NAMALWA (cell line): ENCODE measurements around the gene OPCML.

Experiments
- DNase-seq: peaks from one replicate; pipeline ENCODE4 v3.0.0-alpha.2; 2015; ENCODE audit warnings: low spot score

The OPCML gene

DNA sequence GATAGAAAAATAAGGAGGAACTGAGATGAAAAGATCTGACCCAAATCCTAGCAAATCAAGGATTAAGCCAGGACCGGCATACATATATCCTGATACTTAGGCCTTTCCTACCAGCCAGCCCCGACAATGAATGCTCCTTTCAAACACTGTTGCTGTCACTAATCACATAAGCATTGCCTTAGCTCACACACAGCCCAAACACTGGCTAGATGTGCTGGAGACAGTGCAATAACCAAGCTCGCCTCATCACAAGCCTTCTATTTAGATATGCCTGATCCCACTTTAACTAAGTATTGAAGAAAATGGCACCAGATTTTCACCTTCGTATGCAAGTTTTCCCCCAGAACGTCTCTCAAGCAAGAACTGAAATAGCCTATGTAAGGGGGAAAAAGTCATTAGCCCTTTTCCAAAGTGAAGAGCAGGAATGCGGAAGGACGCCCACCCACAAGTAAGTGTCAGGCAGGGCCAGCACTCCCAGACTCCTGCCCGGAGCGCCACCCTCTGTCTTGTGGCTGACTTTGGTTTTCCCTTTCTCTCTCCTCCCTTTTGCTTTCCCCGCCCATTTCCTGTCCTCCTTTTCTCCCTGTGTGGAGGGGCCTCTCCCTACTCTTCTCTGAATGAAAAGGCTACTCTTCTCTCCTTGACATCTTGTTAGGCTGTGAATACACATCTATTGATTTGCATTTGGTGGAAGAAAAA lies 8.9 kb upstream of the OPCML start:
- no peak for DNase-seq

DNA sequence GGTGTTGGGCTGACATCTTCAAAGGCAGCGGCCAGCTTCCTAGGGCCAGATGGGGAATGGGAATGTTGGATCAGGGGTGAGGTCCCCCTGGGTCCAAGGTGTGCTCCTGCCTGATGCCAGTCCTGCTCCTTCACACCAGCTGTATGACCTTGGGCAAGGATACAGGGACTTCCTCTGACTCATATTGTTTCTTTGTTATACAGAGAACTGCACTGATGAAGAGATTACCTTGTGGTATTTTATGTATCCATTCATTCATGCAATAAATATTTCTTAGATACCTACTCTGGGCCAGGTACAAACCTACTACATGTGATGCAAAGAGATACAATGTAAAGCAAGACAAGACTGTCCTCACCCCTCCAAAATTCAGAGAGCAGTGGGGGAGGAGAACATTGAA lies 3.9 kb upstream of the OPCML start:
- no peak for DNase-seq

DNA sequence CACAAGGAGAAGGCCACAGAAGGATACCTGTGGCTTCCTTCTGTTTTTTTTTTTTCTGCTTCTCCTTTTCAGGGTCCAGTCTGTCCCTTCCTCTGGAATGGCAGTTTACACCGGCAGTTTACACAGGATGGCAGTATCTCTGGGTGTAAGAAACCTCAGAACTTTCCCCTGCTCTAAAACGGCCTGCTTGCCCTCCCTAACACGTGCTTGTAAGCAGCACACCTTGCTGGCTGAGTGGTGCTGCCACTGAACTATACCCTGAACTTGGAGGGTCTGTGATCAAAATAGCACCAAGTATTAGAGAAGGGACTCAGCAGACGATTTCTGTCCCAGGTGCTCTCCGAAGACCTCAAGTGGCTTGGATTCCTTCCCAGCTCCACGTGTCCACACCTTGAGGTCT lies 904 bp upstream of the OPCML start:
- no peak for DNase-seq

DNA sequence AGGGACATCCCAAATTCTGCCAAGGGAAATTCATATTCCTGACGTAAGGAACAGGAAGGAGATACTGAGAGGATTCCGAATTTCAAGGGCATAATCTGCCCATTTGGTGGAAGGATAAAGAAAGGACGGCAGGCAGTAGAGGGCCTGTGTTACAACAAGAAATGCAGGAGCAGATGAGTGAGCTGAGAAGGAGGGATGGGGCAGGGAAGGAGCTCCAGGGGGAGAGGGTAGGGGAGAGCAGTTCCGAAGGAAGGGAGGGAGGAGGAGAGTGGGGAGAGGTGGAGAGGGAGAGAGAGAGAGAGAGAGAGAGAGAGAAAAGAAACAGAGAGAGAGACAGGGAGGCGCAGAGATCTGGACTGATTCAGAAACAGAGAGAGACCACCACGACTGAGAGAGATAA lies 843 bp downstream of the OPCML start:
- DNase-seq: no peak

DNA sequence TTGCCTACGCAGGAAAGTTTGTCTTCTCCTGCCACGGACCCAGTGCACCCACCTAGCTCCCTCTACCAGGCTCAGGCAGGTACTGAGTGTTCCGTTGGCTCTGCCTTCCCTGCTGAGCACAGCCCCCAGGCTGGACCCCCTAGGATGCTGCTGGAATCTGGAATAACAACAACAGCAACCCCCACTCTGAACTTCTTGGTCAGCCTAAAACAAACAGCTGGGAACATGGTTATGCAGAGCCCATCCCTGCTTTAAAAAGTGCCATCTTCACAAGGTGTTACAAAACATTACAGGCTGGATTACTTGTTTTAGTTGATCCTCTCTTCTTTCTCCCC lies 1.8 kb downstream of the OPCML start:
- no peak for DNase-seq

DNA sequence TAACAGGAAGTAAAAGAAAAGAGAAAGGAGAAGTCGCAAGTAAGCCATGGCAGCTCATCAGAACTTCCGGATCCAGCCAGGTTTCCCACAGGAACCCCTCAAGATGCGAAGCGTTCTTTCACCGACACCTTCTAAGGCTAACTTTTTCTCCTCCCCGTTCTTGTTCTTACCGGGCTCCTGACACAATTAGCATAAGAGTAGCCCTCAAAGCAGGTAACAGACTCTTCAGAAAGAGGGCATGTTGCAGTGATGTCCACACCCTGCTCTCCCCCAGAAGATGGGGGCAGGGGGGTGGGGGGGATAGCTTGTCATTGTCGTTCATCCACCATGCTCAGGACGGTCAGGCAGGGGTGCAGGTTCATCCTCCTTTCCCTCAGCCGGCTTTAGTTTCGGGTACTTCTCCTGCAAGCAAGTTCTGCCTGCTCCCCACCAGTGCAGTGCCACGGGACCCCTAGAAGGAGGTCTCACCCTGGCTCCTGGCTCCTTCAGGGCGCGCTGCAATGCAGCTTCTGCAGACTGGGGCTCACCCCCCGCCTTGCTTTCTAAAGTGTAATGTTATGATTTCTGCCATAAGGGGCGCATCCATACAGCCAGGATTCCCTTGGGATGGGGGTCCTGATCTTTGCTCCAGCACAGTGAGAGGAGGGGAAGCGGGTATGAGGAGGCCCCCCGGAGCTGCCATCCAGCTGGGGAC lies 2.3 kb downstream of the OPCML start:
- no peak for DNase-seq

DNA sequence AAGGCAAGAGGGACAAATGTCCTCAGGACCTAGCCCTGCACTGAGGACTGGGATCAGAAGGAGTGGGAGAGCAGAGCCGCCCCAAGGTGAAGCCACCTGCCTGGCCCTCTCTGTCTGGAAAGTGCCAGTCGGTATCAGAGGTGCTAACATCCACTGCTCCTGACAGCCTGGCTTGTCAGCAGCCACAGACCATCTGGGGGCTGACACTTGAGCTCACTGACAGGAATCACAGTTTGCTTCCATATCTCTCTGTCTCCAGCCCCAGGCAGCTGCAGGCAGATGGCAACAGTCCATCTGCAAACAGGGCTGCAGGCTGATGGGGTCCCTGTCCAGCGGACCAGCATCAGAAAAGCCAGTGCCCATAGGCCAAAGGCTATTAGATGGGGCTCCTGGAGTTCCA lies 5.5 kb downstream of the OPCML start:
- DNase-seq: no peak

DNA sequence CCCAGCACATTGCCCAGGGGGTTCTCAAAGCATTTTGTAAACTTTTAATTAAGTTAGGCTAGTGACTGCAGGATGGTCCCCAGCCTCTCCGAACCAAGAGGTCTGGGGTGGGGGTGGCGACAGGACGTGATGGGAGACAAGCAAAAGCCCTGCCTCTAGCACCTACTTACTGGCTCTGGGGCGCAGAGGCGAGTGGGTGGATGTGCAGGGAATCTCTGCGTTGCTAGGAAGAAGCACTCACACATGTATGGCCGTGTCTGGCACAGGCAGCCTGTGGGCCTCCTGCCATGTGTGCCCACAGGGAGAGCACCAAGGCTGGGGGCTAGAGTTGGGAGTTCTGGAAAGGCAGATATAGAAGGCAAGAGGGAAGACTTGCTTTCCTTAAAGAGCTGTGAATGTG lies 6.3 kb downstream of the OPCML start:
- DNase-seq: no peak

DNA sequence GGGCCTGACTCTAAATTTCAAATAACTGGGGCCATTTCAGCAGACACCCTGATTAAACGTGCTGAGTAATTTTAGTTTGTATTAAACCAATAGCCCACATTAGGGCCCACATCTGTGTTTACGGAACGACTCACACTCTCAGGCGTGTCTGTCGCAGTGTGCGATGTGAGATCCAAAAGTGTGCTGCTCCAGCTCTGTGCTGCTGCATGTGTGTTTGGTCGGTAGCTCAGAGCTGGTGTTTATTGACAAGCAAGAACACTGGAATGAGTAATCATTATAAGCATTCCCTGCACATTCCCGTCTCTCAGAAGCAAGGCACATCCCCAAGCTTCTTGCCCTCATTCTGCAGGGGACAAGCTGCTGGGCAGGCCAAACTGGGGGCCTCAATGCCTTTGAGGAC lies 7.8 kb downstream of the OPCML start:
- no peak for DNase-seq

DNA sequence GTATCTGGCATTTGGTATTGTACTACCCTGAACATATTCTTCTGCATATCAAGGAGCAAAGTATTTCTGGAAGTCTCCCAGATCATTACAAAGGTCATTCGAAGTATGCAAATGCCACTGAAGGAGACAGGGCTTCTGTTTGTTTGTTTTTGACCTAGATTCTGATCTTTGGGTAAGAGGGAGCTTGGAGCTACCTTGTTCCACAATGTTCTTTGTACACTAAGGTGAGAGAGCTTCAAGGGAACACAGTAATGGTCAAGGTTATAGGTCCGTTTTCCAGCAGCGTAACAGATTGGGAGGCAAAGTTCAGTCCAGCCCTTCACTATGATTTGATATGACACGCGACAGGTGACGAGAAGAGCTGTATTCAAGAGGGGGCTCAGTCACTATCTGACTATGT lies 10.0 kb downstream of the OPCML start:
- DNase-seq: no peak

DNA sequence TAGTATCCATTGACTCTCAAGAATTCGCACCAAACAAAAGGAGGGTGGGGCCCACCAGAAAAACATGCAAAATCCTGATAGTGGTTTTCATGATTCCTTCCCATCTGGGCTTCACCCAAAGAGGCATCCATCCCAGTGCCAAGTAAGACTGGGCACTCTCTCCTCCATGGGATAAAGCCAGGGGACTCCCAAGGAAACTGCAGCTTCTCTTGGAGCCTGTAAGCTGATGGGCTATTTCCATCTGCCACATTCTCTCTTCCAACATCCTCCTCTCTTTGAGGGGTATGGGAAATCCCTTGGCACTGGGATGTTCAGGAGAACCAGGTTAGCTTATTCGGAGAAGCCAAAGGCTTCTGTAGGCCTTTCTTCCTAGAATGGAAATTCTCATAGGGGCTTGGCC lies 10.8 kb downstream of the OPCML start:
- DNase-seq: no peak

DNA sequence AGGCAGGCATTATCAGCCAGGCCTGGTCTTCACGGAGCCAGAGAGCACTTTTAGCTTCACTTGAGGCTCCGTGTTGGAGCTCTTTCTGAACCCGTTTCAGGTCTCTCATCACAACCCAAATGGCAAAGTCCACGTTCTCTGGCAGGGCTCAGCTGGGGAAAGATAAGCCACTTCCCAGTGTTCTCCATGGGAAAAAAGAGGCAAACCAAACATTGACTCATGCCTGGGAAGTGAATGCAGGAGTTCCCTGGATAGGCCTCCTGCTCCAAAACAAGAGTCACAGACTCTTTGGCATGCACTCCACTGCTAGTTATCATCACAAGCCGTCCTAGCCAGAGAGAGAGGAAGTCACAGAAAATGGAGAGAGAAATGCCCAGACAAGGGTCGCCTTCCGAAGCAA lies 11.6 kb downstream of the OPCML start:
- no peak for DNase-seq

DNA sequence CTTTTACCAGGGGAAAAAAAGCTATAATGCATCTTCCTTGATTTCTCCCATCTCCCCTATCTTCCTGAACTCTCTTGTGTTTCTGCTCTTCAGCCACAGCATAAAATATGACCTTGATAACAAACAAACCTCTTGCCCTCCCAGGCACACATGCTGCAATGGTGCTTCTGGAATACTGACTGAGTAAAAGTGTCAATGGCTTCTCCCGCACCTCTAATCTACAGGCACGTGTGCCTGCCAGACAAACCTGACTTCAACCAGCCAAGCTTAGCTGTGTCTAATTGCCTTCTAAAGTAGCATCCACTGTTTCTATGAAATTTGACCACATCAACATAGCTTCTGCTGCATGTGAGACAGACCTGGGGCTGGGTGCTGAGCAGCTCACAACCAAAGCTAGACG lies 12.7 kb downstream of the OPCML start:
- no peak for DNase-seq

DNA sequence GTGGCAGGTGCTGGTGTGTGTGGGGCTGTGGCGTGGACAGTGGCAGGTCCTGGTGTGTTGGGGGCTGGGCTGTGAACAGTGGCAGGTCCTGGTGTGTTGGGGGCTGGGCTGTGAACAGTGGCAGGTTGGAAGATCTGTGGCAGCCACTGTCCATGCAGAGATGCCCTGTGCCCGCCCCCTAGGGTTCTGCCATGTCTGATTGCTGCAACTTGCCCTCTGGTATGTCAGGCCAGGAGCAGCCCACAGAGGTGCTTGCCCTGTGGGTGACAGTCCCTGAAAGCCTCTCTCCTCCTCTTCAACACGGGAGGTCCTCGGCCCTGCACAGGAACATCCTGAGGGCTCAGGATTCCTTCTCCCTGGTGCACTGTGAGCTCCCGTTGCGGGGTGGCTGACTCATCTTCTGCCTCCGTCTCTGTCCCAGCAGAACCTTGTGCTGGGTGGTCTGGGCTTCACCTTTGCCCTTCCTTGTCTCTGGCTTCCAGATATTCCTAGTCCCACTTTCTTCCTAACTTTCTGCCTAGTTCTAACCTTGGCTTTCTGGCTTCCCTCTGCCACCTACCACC lies 13.5 kb downstream of the OPCML start:
- DNase-seq: no peak

DNA sequence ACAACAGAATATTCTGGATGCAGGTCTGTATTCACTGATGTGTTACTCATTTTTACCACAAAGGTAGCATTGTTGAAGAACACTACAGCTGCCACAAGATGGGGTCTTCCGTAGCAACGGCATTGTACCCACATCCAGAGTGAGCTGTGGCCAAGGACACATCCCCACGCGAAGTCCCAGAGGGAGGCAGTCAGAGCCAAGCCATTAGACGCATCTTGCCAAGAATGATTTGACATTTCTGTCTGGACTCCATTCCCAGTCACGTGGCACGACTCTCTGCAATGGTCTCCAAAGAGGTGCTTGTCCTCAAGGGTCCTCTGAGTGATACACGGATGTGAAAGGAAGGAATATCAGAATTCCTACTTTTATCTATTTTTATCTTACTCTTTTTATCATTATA lies 15.5 kb downstream of the OPCML start:
- DNase-seq: no peak

DNA sequence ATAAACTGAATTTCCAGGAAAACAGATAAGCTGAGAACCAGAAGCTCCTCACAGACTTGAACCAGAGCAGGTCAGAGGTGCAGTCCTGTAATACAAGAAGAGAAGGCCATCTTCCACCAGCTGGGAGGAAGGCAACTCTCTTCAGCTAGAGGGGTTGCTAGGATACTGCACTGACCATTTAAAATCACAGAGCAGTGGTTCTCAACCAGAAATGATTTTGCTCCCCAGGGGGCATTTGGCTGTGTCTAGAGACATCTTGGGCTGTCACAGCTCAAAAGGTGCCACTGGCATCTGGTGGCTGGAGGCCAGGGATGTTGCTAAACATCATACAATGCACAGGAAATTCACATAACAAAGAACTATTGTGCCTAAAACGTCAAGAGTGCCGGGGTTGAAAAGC lies 17.2 kb downstream of the OPCML start:
- no peak for DNase-seq

DNA sequence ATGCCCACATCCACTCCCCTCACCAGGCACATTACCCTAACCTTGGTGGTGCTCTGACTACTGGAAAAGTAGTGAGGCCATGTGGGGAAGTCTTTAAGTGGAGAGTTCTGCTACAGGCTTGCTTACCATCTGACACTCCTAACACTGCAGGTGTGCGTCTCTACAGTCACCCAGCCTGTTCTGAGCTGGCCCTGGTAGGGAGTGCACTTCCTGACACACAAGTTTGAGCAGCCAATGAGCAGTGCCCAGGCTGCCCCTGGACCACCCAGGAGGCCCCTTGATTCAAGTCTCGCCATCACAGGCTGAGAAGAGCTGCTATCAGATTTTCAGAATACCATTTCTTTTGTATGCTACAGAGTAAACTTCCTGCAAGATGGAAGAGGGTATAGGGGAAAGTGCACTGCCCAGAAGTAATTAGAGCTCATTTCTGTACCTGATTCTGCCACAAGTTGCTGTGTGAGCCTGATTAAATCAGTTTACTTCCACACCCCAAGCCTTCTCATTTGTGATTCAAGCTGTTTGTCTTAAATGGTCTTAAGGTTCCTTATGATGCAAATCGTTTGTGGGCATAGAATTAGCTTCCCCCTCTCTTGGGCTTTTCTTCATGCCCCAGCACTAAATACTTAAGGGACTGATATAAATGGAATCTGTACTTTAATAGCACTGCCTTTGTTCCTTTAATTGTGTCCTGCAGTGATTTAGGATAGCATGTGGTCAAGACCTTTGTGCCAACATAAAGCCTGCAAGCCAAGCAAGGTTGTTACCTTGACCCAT lies 22.2 kb downstream of the OPCML start:
- DNase-seq: no peak

DNA sequence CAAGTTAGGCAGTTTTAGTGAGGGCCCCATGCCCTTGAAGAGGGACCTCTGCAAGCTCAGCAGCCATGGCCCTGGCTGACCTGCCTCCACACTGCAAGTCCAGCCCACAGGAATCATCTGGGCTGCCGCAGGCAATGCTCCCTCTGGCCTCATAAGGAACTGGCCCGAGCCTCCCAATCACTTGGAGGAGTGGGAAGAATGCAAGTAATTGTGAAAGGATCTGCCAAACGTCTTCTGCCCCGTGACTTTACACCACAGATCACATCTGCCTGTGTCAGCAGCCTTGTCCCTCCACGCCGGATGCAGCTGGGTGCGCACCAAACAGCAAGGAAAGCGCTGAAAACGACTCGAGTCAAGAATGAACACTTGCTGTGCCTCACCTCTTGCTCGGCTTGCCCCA lies 23.8 kb downstream of the OPCML start:
- no peak for DNase-seq

DNA sequence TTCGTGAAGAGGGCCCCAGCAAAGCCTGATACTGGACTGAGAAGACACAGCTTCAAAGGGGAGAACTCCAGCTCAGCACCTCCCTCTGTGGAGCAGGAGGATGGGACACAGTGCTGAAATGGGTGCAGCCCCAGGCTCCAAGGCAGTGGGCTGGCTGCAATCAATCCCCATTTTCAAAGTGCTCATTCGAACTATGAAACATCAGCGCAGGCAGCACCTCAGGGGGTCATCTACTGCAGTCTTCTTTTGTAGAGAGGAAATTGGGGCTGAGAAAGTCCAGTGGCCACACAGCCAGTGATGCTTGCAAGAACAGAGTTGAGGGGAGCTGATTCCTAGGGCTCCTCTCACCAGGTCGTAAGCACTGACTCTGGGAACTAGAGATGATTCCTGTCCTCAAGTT lies 25.1 kb downstream of the OPCML start:
- DNase-seq: no peak

DNA sequence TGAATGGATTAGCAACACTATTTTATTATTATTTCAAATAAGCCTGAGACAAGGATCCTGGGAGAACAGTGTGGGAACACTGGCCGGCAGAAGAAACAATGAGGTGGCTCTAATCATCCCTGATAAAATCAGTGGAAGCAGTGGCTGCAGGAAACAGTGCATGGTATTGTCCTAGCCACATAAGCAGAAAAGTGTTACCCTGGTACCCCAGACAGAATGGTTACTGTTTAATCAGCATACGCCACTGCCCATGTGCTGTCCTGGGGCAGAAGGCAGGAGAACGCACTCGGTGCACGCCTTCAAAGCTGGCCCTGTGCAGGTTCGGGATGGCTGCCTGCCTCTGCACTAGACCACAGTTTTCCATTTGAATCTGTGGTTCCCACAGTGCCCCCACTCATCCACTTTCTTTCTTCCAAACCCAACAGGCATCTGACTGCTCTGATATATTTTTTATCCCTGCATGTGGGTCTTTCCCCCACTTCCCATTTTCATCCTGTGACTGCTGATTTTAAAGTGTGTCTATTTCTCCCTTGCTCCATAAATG lies 25.7 kb downstream of the OPCML start:
- DNase-seq: no peak

DNA sequence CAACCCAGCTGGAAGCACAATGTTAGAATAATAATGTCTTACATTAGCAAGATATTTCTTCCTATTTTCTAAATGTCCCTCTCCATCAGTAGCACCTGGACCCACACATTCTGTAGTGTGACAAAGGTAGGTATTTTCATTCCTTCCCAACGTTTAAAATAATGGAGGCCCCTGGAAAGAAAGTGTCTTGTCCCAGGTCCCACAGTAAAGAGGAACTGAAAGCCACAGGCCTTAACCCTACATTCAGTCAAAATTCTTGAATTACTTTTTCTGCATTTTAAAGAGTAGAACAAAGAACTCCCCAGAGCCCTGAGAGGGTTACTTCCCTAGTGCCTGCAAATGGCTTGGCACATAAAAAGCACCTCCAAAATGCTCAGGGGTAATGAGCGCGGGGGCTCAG lies 26.3 kb downstream of the OPCML start:
- no peak for DNase-seq

DNA sequence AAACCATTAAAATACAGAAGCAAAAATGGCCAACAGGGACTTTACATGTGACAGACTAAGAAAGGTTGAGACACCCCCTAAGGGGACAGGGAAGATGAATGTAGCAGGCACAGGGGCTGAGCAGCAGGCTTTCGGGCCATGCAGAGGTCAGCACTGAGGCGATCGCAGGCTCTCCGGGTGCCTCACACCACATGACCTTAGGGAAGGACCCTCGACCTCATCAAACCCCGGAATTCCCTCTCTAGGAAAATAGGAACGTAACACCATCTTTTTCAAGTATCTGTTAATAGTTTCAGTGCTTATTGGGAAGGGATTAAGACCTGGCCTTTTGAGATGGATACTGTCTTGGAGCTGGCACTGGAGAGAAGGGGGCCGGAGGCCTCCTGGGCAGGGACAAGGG lies 27.4 kb downstream of the OPCML start:
- no peak for DNase-seq

DNA sequence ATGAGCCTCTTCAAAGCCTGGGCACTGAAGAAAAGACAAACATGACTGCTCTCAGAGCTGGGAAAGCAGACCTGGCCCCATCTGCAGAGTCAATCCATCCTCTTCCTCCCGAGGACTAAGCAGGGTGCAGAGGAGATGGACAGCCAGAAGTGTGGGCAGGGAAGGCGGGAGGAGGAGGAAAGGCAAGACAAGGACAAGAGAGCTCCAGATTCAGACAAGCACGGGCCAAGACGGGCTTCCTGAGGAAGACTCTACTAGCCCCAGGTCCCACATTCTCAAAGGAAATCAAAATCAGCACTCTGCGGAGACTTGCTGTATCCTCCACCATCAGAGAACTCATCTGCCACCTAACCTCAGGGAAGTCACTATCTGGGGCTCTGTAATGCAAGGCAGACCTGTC lies 28.5 kb downstream of the OPCML start:
- DNase-seq: no peak
